Calu3 (cell line): ENCODE results near the gene RIIAD1. TPM values are rescaled to one million over a fixed set of nuclear protein-coding genes. Genes with fewer than 3 reads are reported as not detected.
"Not testable (repeated sequence)": the region's sequence is repeated elsewhere in the genome, so short reads cannot be mapped to it uniquely, and the experiment has no call there.

ENCODE experiments used
- BruUV-seq: library from RNA; stranded (reverse); fragments of 400-500 nt; replicated peaks from 2 replicates; lab custom pipeline; 2021; lab: Mats Ljungman, UMichigan
- CTCF ChIA-PET: fragments of 300-600 bp; sonication (Branson Sonifier 250); formaldehyde crosslinking; loops from one replicate; lab custom pipeline; 2022; ENCODE audit warnings: antibody characterized with exemption; lab: Charles Lee
- DNase-seq: peaks from one replicate; pipeline ENCODE4 v3.0.0; 2022
- H3K27ac Mint-ChIP-seq: one replicate; pipeline ENCODE4 v1.8.0; 2022; ENCODE audit warnings: mixed read lengths; ENCODE audit not compliant: unreplicated experiment
- H3K27me3 Mint-ChIP-seq: one replicate; pipeline ENCODE4 v1.8.0; 2022; ENCODE audit warnings: mixed read lengths; ENCODE audit not compliant: unreplicated experiment
- H3K36me3 Mint-ChIP-seq: one replicate; pipeline ENCODE4 v1.8.0; 2022; ENCODE audit warnings: mild to moderate bottlenecking, moderate library complexity, mixed read lengths; ENCODE audit not compliant: insufficient read depth, unreplicated experiment
- H3K4me1 Mint-ChIP-seq: one replicate; pipeline ENCODE4 v1.8.0; 2022; ENCODE audit warnings: mild to moderate bottlenecking, low read depth, mixed read lengths; ENCODE audit not compliant: unreplicated experiment
- H3K4me3 Mint-ChIP-seq: one replicate; pipeline ENCODE4 v1.8.0; 2022; ENCODE audit warnings: mild to moderate bottlenecking, low read depth, moderate library complexity, mixed read lengths; ENCODE audit not compliant: unreplicated experiment
- H3K9me3 Mint-ChIP-seq: one replicate; pipeline ENCODE4 v1.8.0; 2022; ENCODE audit warnings: low read depth, mixed read lengths; ENCODE audit not compliant: unreplicated experiment
- intact Hi-C: fragments of 100-400 bp; cut with micrococcal nuclease; formaldehyde crosslinking; loops from one replicate; pipeline ENCODE4 v1.10.0; 2022; ENCODE audit not compliant: unreplicated experiment
- total RNA-seq: library from RNA; stranded (reverse); gene quantifications from 2 replicates; pipeline ENCODE4 v1.2.3, GENCODE V29; 2022
- TF ChIP-seq, protein P1 (sequence below): fragments of 200-600 bp; IDR thresholded peaks from one replicate; pipeline ENCODE4 v1.8.0; 2022; ENCODE audit warnings: antibody characterized with exemption; ENCODE audit not compliant: unreplicated experiment

The RIIAD1 gene
- total RNA-seq, 1 experiment from 2014 or later = not detected

DNA sequence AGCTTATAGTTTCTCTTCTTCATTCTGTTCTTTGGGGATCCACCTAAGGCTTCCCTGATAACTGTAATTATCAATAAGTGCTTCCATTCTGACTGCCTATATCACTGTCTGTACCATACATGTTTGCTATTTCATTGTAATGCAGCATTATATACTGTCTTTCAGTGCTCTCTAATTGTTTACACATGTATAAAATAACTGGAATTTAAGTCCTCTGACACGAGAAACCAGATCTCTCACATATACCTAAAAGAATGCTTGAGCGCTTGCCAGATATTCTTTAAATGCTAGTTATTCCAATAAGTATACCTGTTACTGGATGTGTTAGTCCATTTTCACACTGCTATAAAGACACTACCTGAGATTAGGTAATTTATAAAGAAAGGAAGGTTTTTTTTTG lies 39.4 kb upstream of the RIIAD1 start:
- no peak overlapping the region for H3K4me3 Mint-ChIP-seq
- no peaks in the 10 kb centered on the region for H3K27me3 Mint-ChIP-seq
- TF ChIP-seq, protein P1, sequence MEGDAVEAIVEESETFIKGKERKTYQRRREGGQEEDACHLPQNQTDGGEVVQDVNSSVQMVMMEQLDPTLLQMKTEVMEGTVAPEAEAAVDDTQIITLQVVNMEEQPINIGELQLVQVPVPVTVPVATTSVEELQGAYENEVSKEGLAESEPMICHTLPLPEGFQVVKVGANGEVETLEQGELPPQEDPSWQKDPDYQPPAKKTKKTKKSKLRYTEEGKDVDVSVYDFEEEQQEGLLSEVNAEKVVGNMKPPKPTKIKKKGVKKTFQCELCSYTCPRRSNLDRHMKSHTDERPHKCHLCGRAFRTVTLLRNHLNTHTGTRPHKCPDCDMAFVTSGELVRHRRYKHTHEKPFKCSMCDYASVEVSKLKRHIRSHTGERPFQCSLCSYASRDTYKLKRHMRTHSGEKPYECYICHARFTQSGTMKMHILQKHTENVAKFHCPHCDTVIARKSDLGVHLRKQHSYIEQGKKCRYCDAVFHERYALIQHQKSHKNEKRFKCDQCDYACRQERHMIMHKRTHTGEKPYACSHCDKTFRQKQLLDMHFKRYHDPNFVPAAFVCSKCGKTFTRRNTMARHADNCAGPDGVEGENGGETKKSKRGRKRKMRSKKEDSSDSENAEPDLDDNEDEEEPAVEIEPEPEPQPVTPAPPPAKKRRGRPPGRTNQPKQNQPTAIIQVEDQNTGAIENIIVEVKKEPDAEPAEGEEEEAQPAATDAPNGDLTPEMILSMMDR = no peak
- intact Hi-C loops = loop anchor here (2.0 to 5.0 kb wide), 2 partner anchors 43 to 90 kb away; no protein-coding TSS in a partner anchor
- H3K9me3 Mint-ChIP-seq = no peaks in the 10 kb centered on the region
- peaks cover 30% of the 10 kb centered on the region for H3K4me1 Mint-ChIP-seq
- no peak for DNase-seq
- H3K27ac Mint-ChIP-seq = peak overlapping the region; percentile 62
- no TSS peak for BruUV-seq
- CTCF ChIA-PET = interaction anchor here (1.4 to 1.7 kb wide), 2 partner anchors 9 to 48 kb away, joined by 4 to 8 read pairs; no protein-coding TSS in a partner anchor
- peaks cover 9% of the 10 kb centered on the region for H3K36me3 Mint-ChIP-seq

GRCh38 chr1:151682901-151683300 lies 38.4 kb upstream of the RIIAD1 start:
- peaks cover 30% of the 10 kb centered on the region for H3K4me1 Mint-ChIP-seq
- H3K36me3 Mint-ChIP-seq, H3K9me3 Mint-ChIP-seq, H3K27ac Mint-ChIP-seq, CTCF ChIA-PET, H3K27me3 Mint-ChIP-seq, DNase-seq, BruUV-seq, H3K4me3 Mint-ChIP-seq: not testable (repeated sequence)
- intact Hi-C loops = loop anchor here (5.0 kb wide), 1 partner anchor 91 kb away; no protein-coding TSS in a partner anchor

DNA sequence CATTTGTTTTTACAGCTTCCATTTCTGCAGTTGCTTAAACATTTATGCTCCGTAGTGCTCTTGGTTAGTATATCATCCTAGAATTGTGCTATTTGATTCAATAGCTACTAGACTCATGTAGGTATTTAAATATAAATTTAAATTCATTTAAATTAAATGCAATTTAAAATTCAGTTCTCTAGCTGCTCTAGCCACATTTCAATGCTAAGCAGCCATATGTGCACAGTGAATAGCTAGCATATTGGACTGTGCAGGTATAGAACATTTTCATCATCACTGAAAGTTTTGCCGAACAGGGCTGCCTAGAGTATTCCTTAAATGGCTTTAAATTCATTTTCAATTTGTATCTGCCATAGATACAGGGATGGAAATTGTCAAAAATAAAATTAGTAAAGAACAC lies 37.2 kb upstream of the RIIAD1 start:
- H3K4me3 Mint-ChIP-seq = no peak overlapping the region
- H3K9me3 Mint-ChIP-seq = no peaks in the 10 kb centered on the region
- CTCF ChIA-PET = interaction anchor here (0.6 kb wide), 2 partner anchors 31 to 655 kb away, joined by 4 to 8 read pairs; no protein-coding TSS in a partner anchor
- intact Hi-C loops = loop anchor here (5.0 kb wide), 1 partner anchor 92 kb away; no protein-coding TSS in a partner anchor
- DNase-seq = no peak
- H3K4me1 Mint-ChIP-seq = peaks cover 29% of the 10 kb centered on the region
- peaks cover 12% of the 10 kb centered on the region for H3K36me3 Mint-ChIP-seq
- TF ChIP-seq, protein P1 = no peak
- no TSS peak for BruUV-seq
- no peak overlapping the region for H3K27ac Mint-ChIP-seq
- H3K27me3 Mint-ChIP-seq = no peaks in the 10 kb centered on the region

DNA sequence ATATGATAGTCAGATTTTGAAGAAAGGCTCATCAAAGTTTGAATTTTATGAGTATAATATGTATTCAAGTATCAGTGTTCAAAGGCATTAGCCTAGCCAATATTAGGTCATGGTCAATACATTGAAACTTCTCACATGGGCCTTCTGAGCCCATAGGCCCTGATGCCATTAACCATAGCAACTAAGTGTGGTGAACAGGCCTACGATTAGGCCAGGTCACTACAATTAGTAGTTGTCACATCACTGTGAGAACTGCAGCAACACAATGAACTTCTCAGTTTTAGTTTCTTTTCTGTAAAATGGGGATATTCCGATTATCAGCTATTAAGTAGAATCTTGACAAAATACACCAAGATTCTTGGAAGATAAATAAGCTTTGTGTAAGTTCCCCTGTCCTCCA lies 34.8 kb upstream of the RIIAD1 start:
- no peak overlapping the region for H3K4me3 Mint-ChIP-seq
- no peak for DNase-seq
- TF ChIP-seq, protein P1 = no peak

DNA sequence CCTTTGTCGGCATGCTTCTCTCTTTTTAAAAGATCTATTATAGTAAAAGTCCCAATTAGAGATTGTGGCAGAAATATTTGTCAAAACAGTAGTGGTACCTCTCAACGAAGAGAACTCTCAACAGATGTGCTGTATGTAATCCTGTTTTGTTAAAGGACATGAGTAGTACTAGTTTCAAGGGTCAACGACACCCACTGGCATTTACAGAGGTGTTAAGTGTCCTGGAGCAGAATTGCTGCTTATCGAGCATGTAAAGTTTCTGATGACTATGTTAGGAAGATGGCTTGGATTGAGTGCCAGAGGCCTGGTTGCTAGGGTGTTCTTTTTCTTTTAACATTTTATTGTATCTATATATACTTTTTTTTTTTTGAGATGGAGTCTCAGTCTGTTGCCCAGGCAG lies 31.8 kb upstream of the RIIAD1 start:
- intact Hi-C loops = no loop called here
- H3K36me3 Mint-ChIP-seq = peaks cover 10% of the 10 kb centered on the region
- no peaks in the 10 kb centered on the region for H3K4me1 Mint-ChIP-seq
- H3K27ac Mint-ChIP-seq = no peak overlapping the region
- BruUV-seq = no TSS peak
- TF ChIP-seq, protein P1 = no peak
- H3K9me3 Mint-ChIP-seq = no peaks in the 10 kb centered on the region
- no peak for DNase-seq
- CTCF ChIA-PET = interaction anchor here (2.0 kb wide), 1 partner anchor 9 kb away, joined by 8 read pairs; no protein-coding TSS in a partner anchor
- H3K4me3 Mint-ChIP-seq = no peak overlapping the region
- no peaks in the 10 kb centered on the region for H3K27me3 Mint-ChIP-seq

More for the DNA sequence above, 34.8 kb upstream of the RIIAD1 start:
- Mint-ChIP-seq H3K36me3 (peaks cover 6% of the 10 kb centered on the region), H3K27ac (no peak overlapping the region), H3K4me1 (peaks cover 7% of the 10 kb centered on the region), H3K27me3 (no peaks in the 10 kb centered on the region), H3K9me3 (no peaks in the 10 kb centered on the region)
- CTCF ChIA-PET = interaction anchor here (0.5 kb wide), 1 partner anchor 109 kb away, joined by 4 read pairs; no protein-coding TSS in a partner anchor
- intact Hi-C loops = no loop called here
- no TSS peak for BruUV-seq
